Calu3 (cell line): ENCODE data around the gene TIMP2. TPM values are rescaled to one million over a fixed set of nuclear protein-coding genes. Genes with fewer than 3 reads are reported as not detected.

ENCODE experiments used
- BruUV-seq: library from RNA; stranded (reverse); fragments of 400-500 nt; replicated peaks from 2 replicates; lab custom pipeline; 2021; lab: Mats Ljungman, UMichigan
- CTCF ChIA-PET: fragments of 300-600 bp; sonication (Branson Sonifier 250); formaldehyde crosslinking; loops from one replicate; lab custom pipeline; 2022; ENCODE audit warnings: antibody characterized with exemption; lab: Charles Lee
- DNase-seq: peaks from one replicate; pipeline ENCODE4 v3.0.0; 2022
- H3K27ac Mint-ChIP-seq: one replicate; pipeline ENCODE4 v1.8.0; 2022; ENCODE audit warnings: mixed read lengths; ENCODE audit not compliant: unreplicated experiment
- H3K27me3 Mint-ChIP-seq: one replicate; pipeline ENCODE4 v1.8.0; 2022; ENCODE audit warnings: mixed read lengths; ENCODE audit not compliant: unreplicated experiment
- H3K36me3 Mint-ChIP-seq: one replicate; pipeline ENCODE4 v1.8.0; 2022; ENCODE audit warnings: mild to moderate bottlenecking, moderate library complexity, mixed read lengths; ENCODE audit not compliant: insufficient read depth, unreplicated experiment
- H3K4me1 Mint-ChIP-seq: one replicate; pipeline ENCODE4 v1.8.0; 2022; ENCODE audit warnings: mild to moderate bottlenecking, low read depth, mixed read lengths; ENCODE audit not compliant: unreplicated experiment
- H3K4me3 Mint-ChIP-seq: one replicate; pipeline ENCODE4 v1.8.0; 2022; ENCODE audit warnings: mild to moderate bottlenecking, low read depth, moderate library complexity, mixed read lengths; ENCODE audit not compliant: unreplicated experiment
- H3K9me3 Mint-ChIP-seq: one replicate; pipeline ENCODE4 v1.8.0; 2022; ENCODE audit warnings: low read depth, mixed read lengths; ENCODE audit not compliant: unreplicated experiment
- CTCF ChIP-seq: fragments of 200-600 bp; IDR thresholded peaks from one replicate; pipeline ENCODE4 v1.8.0; 2022; ENCODE audit warnings: antibody characterized with exemption; ENCODE audit not compliant: unreplicated experiment
- intact Hi-C: fragments of 100-400 bp; cut with micrococcal nuclease; formaldehyde crosslinking; loops from one replicate; pipeline ENCODE4 v1.10.0; 2022; ENCODE audit not compliant: unreplicated experiment
- total RNA-seq: library from RNA; stranded (reverse); gene quantifications from 2 replicates; pipeline ENCODE4 v1.2.3, GENCODE V29; 2022

The TIMP2 gene
- total RNA-seq, 1 experiment from 2014 or later = 246 TPM

GRCh38 chr17:78939615-78940014, 14.4 kb upstream of the TIMP2 start:
- no peak for TF ChIP-seq CTCF
- Mint-ChIP-seq H3K27me3 (no peaks in the 10 kb centered on the region), H3K4me1 (peaks cover 13% of the 10 kb centered on the region), H3K27ac (no peak overlapping the region), H3K9me3 (no peaks in the 10 kb centered on the region), H3K4me3 (no peak overlapping the region), H3K36me3 (peaks cover 7% of the 10 kb centered on the region)
- BruUV-seq = no TSS peak
- intact Hi-C loops = no loop called here
- CTCF ChIA-PET = no interaction called here
- no peak for DNase-seq

- intact Hi-C loops = no loop called here
- H3K9me3 Mint-ChIP-seq = no peaks in the 10 kb centered on the region
- no peaks in the 10 kb centered on the region for H3K27me3 Mint-ChIP-seq
- DNase-seq = no peak
- peaks cover 15% of the 10 kb centered on the region for H3K36me3 Mint-ChIP-seq
- H3K4me3 Mint-ChIP-seq = no peak overlapping the region
- CTCF ChIA-PET = interaction anchor here (0.8 kb wide), 1 partner anchor 51 kb away, joined by 3 read pairs; no protein-coding TSS in a partner anchor
- BruUV-seq = no TSS peak
- H3K27ac Mint-ChIP-seq = no peak overlapping the region
- H3K4me1 Mint-ChIP-seq = peaks cover 34% of the 10 kb centered on the region
- TF ChIP-seq CTCF = no peak
These were observed 12.4 kb upstream of the TIMP2 start for GRCh38 chr17:78937561-78937960.

GRCh38 chr17:78935419-78936323, 10.5 kb upstream of the TIMP2 start:
- no peaks in the 10 kb centered on the region for H3K27me3 Mint-ChIP-seq
- H3K36me3 Mint-ChIP-seq = peaks cover 15% of the 10 kb centered on the region
- DNase-seq = no peak
- H3K4me3 Mint-ChIP-seq = no peak overlapping the region
- H3K9me3 Mint-ChIP-seq = no peaks in the 10 kb centered on the region
- H3K27ac Mint-ChIP-seq = peak overlapping the region; percentile 52
- no TSS peak for BruUV-seq
- TF ChIP-seq CTCF = no peak
- CTCF ChIA-PET = no interaction called here
- H3K4me1 Mint-ChIP-seq = peaks cover 35% of the 10 kb centered on the region
- intact Hi-C loops = no loop called here

GRCh38 chr17:78934681-78935418, 9.7 kb upstream of the TIMP2 start:
- Mint-ChIP-seq H3K27ac (peak overlapping the region; percentile 94), H3K27me3 (no peaks in the 10 kb centered on the region), H3K4me3 (peak overlapping the region; percentile 5), H3K9me3 (no peaks in the 10 kb centered on the region), H3K36me3 (peaks cover 15% of the 10 kb centered on the region), H3K4me1 (peaks cover 35% of the 10 kb centered on the region)
- no peak for DNase-seq
- CTCF ChIA-PET = interaction anchor here (1.0 to 2.0 kb wide), 3 partner anchors 37 to 66 kb away, joined by 3 to 5 read pairs (median 3); no protein-coding TSS in a partner anchor
- intact Hi-C loops = no loop called here
- TF ChIP-seq CTCF = no peak
- no TSS peak for BruUV-seq
